Astrocyte (in vitro differentiated cells and primary cell): ENCODE results near the gene ATG13.

Experiments used
- CTCF ChIP-seq: IDR thresholded peaks from 2 replicates; pipeline ENCODE4 v1.5.1; 2011; ENCODE audit warnings: low read depth, mild to moderate bottlenecking, inconsistent platforms, low read length, moderate library complexity; ENCODE audit not compliant: insufficient read depth
- EZH2 ChIP-seq: IDR thresholded peaks from 2 replicates; pipeline ENCODE4 v1.6.1; 2012; ENCODE audit warnings: mild to moderate bottlenecking, low read length, inconsistent platforms; ENCODE audit not compliant: insufficient read depth

DNA sequence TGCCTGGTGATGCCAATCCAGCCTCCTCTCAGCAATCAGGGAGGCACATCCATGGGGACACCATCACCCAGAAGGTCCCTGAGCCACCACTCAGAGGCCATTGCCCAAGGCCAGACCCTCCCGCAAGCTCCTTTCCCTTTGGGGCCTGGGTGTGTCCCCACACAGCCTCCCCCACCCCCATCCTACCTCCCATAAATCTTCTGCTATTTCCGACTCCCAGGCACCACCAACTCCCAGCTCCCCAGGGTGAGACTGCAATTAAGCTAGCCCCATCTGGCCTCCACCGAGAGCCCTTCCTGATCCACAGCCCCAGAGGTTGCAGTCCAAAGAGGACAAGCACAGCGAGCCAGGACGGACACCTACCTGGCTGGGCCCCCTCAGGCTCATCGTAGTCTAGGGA, 76.7 kb downstream of the ATG13 start:
- TF ChIP-seq CTCF, result no peak
- TF ChIP-seq EZH2, result no peak
